BLaER1 (cell line): ENCODE data around the gene NDST1.

Experiments used
- H3K27ac ChIP-seq: shearing (Covaris generic); formaldehyde crosslinking; 2 replicates; pipeline ENCODE4 v1.8.1; 2022
- H3K27me3 ChIP-seq: shearing (Covaris generic); formaldehyde crosslinking; 2 replicates; pipeline ENCODE4 v1.8.1; 2022
- H3K36me3 ChIP-seq: shearing (Covaris generic); formaldehyde crosslinking; 2 replicates; pipeline ENCODE4 v1.8.1; 2022
- H3K4me1 ChIP-seq: shearing (Covaris generic); formaldehyde crosslinking; 2 replicates; pipeline ENCODE4 v1.8.1; 2022
- H3K4me2 ChIP-seq: shearing (Covaris generic); formaldehyde crosslinking; 2 replicates; pipeline ENCODE4 v1.8.1; 2022
- H3K4me3 ChIP-seq: shearing (Covaris generic); formaldehyde crosslinking; 2 replicates; pipeline ENCODE4 v1.8.1; 2022
- H3K9ac ChIP-seq: shearing (Covaris generic); formaldehyde crosslinking; 2 replicates; pipeline ENCODE4 v1.8.1; 2022
- H3K9me3 ChIP-seq: shearing (Covaris generic); formaldehyde crosslinking; 2 replicates; pipeline ENCODE4 v1.8.1; 2022
- H4K20me1 ChIP-seq: shearing (Covaris generic); formaldehyde crosslinking; 2 replicates; pipeline ENCODE4 v1.8.1; 2022
- Cebpa-rat ChIP-seq: shearing (Covaris generic); IDR thresholded peaks from 2 replicates; pipeline ENCODE4 v1.8.1; 2022

Gene NDST1

GRCh38 chr5:150607105-150607504 is 99.2 kb downstream of the NDST1 start:
- no peaks in the 10 kb centered on the region for H3K9me3 ChIP-seq
- peak overlapping the region; percentile 57 for H3K4me2 ChIP-seq
- no peaks in the 10 kb centered on the region for H3K36me3 ChIP-seq
- no peaks in the 10 kb centered on the region for H3K27me3 ChIP-seq
- H3K4me3 ChIP-seq = no peak overlapping the region
- H4K20me1 ChIP-seq = no peaks in the 10 kb centered on the region
- no peak for TF ChIP-seq Cebpa-rat
- no peak overlapping the region for H3K9ac ChIP-seq
- no peak overlapping the region for H3K27ac ChIP-seq
- peaks cover 94% of the 10 kb centered on the region for H3K4me1 ChIP-seq
